Measurements from ENCODE around the gene ERCC4.

DNA sequence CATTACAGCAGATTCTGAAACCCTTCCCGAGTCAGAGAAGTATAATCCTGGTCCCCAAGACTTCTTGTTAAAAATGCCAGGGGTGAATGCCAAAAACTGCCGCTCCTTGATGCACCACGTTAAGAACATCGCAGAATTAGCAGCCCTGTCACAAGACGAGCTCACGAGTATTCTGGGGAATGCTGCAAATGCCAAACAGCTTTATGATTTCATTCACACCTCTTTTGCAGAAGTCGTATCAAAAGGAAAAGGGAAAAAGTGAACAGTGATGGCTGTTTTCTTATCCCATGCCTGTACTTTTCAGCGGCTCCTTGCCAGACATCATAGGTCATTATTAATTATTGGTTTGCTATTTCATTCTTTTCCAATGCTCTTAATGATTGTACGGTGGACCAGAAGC is 28.1 kb downstream of the ERCC4 start:
- TF ChIP-seq, protein P1, sequence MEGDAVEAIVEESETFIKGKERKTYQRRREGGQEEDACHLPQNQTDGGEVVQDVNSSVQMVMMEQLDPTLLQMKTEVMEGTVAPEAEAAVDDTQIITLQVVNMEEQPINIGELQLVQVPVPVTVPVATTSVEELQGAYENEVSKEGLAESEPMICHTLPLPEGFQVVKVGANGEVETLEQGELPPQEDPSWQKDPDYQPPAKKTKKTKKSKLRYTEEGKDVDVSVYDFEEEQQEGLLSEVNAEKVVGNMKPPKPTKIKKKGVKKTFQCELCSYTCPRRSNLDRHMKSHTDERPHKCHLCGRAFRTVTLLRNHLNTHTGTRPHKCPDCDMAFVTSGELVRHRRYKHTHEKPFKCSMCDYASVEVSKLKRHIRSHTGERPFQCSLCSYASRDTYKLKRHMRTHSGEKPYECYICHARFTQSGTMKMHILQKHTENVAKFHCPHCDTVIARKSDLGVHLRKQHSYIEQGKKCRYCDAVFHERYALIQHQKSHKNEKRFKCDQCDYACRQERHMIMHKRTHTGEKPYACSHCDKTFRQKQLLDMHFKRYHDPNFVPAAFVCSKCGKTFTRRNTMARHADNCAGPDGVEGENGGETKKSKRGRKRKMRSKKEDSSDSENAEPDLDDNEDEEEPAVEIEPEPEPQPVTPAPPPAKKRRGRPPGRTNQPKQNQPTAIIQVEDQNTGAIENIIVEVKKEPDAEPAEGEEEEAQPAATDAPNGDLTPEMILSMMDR (IDR thresholded peaks at IDR 0.05), result no peak
- no peak for TF ChIP-seq POLR2A (IDR thresholded peaks at IDR 0.05)
